ENCODE data around the gene TSPAN31.

DNA sequence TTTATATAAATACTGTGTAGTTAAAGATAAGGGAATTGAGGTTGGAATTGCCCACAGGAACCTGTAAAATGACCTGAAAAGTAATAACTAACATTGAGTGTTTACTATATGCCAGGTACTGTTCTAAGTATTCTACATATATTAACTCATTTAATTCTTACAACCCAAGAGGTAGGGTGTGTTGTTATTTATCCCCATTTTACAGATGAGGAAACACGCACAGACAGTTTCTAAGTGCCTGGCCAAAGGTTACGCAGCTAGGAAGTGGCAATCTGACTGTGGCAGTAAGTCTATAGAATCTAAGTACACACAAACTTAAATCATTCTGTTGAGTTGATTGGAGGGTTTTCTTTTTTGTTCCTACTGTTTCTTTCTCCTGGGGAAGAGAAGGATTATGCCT lies 1.1 kb upstream of the TSPAN31 start:
- no peak for TF ChIP-seq POLR2A (IDR thresholded peaks at IDR 0.05; ENCODE audit: low read depth, low read length)
- no peak for TF ChIP-seq POLR2AphosphoS5 (IDR thresholded peaks at IDR 0.05; ENCODE audit: low read depth, low read length)
- TF ChIP-seq SPI1 (IDR thresholded peaks at IDR 0.05; ENCODE audit: low read depth, low read length), result no peak
